ENCODE results near the gene SYT8.

SYT8 gene

DNA sequence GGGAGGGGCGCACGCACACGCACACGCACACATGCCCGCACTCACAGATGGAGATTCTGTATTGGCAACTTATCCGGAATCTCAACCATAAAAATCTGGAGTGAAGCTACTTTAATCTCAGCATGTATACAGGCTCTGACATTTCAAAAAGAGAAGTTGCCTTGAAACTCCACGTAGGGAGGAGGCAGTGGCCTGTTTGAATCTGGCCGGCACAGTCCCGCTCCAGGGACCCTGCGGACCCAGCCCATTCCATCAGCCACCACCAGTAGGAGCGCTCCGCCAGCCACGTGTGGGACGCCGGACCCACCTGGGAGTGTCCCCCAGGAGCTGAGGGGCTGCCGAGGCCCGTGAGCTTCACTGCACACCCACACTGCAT lies 1.9 kb upstream of the SYT8 start:
- DNase-seq = no peak

DNA sequence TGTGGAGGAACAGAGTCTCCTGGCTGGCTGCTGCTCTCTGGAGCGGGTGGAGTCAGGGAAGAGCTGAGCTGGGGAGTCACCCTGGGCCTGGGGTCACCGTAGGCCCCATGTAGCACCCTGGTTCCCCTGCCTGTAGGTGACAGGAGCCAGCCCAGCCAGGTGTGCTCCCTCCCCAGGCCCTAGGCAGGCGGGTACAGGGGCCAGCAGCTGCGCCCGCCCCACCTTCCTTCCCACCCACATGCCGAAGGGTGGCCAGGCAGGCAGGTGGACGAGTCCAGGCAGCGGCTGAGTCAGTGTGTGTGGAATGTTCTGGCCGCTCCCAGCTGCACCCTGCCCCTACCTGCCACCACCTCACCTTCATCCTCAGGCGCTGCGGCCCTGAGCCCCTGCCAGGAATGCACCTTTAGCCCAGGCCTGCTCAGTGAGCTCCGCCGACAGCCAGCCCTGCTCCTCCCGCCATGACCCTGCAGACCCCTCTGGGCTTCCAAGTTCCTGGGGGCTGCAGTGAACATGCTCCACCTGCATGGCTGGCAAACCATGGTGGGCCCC lies 654 bp upstream of the SYT8 start:
- peak; percentile 70 for DNase-seq

DNA sequence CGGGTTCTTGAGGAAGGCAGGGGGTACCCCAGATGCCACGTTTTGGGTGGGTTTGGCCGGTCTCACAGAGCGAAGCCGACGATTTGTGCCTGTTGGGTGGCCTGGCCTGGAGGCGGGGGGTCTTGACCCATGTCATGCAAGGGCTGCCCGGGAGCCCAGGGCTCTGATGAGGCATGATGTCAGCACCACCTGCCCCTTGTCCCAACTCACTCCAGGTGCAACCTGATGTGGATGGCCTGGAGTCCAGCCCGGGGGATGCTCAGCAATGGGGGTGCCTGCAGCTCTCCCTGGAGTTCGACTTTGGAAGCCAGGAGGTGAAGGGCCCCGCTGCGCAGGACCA lies 851 bp downstream of the SYT8 start:
- DNase-seq = no peak

DNA sequence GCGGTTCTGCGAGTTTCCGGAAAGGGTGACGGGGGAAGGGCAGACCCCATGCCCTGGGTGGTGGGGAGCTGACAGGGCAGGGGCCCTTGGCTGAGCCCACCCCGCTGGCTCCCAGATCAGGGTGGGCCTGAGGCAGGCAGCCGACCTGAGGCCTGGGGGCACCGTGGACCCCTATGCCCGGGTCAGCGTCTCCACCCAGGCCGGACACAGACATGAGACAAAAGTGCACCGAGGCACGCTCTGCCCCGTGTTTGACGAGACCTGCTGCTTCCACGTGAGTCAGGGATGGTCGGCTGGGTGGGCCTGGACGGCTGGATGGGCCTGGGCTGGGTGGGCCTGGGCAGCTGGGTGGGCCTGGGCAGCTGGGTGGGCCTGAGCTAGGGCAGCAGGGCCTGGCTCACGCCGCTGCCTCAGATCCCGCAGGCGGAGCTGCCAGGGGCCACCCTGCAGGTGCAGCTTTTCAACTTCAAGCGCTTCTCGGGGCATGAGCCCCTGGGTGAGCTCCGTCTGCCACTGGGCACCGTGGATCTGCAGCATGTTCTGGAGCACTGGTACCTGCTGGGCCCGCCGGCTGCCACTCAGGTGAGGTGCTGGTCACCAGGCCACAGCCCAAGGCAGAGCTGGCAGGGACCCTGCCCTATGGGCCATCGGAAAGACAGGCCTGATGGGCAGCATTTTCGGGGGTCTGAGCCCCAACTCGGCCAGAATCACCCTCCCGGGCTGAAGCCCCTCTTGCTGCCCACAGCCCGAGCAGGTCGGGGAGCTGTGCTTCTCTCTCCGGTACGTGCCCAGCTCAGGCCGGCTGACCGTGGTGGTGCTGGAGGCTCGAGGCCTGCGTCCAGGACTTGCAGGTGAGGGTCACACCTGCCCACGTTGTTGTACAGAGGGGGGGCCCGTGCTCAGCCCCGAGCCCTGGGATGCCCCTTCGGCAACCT lies 1.5 kb downstream of the SYT8 start:
- no peak for DNase-seq

DNA sequence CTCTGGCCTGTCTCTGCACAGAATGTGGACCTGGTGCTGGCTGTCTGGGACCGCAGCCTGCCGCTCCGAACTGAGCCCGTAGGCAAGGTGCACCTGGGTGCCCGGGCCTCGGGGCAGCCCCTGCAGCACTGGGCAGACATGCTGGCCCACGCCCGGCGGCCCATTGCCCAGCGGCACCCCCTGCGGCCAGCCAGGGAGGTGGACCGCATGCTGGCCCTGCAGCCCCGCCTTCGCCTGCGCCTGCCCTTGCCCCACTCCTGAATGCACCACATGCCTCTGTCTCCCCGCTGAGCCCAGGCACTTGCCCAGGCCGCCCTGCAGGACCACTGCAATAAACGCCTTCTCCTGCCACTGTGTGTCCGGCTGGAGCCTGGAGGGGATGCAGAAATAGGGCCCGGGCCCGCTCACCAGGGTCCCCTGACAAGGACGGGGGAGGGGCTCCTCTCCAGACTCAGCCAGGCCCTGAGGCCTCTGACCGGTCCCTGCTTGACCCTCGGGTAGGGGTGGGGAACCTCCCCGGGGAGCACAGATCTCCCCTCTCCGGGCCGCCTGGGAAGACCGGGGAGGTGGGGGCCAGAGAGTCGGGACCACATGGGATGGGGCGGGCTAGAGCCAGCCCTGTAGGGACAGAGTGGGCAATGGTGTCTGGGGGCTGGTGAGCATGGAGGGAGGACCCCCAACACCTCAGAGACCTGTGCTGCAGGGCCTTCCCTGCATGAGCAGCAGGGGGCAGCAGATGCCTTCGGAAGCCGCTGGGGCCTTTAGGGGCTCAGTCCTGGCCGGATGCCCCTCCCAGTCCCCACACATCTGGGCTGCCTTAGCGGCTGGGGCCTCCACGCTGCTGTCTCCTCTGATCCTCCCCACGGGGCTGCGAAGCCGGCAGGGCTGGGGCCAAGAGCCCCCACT lies 2.6 kb downstream of the SYT8 start:
- peak; percentile 55 for DNase-seq

DNA sequence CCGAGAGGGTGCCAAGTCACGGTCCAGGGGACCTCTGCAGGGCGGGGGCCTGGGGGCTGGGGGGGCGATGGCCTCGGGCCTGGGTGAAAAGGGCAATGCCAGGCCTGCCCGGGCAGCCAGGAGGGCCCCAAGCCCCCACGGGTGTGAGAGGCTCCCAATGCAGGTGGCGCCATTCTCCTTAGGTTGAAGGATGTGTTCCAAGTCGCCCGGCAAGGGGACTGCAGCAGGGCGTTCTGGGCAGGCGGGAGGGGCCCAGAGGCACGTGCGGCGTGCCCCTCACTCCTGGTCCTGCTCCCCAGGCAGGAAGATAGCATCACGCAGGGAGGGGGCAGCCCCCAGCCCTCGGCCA lies 3.3 kb downstream of the SYT8 start:
- DNase-seq = no peak

DNA sequence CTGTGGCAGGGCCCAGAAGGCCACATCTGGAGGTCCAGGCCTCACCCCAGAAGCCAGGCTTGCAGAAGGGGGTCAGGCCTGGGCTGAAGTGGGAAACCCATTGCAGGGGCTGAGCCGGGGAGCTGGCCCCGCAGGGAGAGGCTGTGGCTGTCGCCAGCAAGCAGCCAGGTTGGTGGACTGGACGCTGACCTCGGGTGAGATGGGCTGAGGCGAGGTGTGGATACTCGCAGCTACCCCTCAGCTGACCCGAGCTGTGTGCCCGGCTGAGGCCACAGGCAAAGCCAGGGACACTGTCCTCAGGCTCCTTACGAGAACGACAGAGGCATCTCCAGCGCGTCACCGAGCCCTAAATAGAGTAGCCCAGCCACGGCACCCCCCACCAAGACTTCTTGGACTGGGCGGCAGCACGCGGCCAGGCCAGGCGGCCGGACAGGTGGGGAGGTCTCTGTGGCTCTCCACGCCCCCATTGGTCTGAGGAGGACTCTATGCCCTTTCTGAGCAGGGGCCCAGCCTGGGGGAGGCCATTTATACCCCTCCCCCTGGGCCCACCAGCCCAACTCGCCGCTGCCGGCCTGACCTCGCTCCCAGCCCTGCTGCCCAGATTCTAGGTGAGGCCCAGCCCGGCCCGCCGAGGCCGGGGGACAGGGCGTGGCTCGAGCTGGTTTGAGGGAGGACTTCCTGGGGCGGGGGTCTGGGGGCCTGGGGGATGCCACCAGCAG lies 3.8 kb downstream of the SYT8 start, which contains the start of gene TNNI2:
TSS of gene TNNI2 (plus strand) at position 556 of the 719 bp plus-strand sequence. CDS start 716 bp downstream, outside the sequence.
- no peak for DNase-seq

DNA sequence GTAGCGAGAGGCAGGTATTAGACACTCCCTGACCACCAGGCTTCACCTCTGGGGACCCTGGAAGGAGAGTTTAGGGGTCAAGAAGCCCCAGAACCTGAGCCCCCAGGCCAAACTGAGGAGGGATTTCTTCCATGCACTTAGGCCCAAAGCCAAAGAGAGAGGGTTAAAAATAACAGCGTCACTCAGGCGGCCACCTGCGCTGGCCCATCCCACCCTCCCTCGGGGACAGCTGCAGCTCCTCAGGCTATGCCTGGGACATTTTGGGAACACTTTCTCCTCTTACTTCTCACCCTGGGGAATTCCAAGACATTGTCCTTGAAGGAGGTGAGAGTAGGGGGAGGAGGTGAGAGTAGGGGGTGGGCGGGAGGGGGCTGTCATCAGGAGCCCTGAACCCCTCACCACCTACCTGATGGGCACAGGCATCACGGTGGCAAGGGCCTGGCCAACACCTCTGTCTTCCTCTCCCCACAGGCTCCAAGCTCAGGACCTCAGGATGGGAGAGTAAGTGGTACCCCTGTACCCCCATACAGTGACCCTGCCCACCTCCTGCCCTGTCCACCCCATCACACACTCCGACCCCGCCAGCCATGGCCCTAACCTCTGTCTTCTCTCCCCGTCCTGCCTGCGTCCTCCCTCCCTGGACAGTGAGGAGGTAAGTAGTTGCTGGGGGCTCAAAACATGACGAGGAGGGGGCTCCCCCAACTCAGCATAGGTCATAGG lies 4.6 kb downstream of the SYT8 start:
- no peak for DNase-seq

DNA sequence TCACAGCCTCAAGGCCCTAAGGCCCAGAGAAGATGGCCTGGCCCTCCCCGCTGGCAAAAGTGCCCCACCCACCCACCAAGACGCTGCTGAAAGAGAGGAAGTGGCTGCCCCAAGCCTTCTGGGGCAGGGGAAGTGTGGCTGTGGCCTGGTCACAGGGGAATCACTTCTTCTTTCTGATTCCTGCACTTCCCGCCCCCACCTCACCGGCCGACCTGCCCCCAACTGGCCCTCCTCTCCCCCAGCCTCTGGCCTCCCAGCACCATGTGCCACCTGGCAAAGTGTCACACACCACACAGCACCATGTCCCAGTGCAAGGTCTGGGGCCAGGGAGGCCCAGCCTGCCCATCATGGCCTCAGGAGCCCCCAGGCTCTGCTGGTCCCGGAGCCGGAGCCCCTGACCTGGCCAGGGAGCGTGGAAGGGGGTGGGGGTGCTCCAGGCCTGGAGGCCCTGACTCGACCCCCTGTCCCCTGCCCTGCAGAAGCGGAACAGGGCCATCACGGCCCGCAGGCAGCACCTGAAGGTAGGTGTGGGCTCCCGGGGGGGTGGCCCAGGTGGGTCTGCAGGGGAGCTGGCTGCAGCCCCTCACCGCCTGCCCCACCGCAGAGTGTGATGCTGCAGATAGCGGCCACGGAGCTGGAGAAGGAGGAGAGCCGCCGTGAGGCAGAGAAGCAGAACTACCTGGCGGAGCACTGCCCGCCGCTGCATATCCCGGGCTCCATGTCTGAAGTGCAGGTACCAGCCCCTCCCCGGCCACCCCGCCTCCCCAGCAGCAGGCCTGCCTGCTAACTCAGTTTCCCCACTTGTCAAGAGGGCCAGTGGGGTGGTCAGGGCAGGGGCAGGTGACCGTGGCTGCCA lies 5.4 kb downstream of the SYT8 start:
- DNase-seq = peak; percentile 27

DNA sequence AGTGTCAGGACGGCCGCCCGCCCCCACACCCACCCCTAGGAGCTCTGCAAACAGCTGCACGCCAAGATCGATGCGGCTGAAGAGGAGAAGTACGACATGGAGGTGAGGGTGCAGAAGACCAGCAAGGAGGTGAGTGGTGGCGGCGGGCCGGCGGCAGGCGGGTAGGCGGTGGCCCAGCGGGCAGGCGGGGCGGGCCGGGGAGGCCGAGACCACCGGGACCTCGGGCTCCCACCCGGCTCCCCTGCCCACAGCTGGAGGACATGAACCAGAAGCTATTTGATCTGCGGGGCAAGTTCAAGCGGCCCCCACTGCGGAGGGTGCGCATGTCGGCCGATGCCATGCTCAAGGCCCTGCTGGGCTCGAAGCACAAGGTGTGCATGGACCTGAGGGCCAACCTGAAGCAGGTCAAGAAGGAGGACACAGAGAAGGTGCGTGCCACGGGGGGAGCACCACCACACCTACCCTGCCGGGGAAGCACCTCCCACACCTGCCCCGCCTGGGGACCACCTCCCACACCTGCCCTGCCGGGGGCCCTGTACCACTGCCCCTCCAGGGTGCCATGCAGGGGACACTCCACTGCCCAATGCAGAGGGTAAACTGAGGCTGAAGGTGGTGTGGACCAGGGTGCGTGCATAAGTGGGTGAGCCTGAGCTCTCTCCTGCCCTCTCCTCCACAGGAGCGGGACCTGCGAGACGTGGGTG lies 6.1 kb downstream of the SYT8 start:
- DNase-seq = no peak

DNA sequence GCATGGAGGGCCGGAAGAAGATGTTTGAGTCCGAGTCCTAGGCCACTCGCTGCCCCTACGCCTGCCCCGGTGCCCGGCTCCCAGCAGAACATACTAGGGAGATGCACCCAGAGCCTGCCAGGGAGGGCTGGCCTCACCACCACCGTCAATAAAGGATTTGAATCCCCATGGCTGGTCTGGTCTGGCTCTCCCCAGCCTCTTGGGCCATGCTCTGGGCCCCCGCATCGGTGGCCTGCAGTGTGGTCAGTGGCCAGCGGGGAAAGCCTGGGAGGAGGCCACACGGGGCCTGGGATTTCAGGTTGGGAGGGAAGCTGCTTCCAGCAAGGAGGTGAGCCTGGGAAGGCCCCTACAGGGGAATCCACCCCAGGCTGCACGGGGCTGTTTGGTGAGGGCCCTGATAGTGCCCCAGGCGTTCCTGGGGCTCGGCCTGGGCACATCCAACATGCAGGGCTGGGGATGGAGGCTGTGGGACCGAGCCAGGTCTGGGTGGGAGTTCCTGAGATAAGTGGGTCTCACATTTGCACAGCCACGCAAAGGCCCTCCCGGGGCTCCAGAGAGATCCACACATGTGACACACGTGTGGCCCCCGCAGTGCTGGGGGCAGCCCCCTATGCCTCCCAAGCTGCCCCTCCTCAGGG lies 6.8 kb downstream of the SYT8 start:
- DNase-seq = no peak

DNA sequence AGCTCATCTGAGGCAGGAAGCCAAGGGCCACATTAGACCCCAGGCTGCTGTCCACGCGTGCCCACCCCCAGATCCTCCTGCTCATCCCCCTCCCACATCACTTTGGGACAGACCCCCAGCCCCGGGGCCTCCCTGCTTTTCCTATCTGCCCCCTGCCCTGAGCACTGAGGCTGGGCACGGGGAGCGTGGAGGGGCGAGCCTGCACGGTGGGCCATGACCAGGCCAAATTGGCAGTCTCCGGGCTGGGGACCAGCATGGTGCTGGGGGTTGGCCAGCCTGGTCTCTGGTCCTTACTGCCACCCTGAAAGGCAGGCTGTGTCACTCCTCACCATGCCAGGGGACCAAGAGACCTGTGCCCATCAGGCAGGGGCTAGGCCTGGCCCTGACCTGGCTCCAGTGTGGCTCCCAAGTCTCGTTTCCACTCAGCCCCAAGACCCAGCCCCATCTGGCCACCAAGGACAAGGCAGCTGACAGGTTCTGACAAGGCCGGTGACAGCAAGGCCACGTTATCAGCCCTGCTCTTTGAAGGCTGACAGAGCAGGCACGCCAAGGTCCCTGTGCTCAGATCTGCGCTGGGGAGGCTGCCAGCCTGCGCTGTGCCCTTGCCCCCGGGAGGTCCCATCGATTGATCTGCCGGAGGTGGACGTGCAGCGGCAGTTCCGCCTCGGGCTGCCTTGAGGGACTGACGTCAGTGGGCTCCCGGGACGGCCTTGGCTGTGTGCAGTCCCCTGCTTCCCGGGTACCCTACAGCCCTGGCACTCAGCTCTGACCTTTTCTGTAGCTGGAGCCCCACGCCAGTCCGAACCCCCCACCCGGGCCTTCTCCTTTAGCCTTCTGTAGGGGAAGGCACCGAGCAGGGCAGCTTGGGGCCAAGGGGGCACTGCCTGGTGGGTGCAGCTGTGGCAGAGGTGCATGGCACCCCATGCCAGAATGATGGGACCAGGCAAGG lies 7.6 kb downstream of the SYT8 start:
- DNase-seq = no peak

DNA sequence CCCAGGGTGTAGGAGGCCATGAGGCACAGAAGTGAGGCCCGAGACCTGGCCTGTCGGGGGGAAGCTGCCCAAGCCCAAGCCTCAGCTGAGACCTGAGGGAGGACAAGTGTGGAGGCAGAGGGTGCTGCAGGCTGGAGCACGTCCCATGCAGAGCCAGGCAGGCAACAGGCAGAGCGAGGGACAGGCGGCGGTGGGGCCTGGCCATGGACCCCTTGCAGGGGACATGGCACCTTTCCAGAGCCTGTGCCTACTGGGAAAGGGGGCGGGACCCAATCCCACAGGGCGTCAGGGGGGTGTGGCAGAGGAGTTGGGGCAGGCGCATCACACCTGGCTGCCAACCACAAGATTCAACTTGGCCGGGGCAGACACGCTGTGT lies 8.3 kb downstream of the SYT8 start:
- no peak for DNase-seq

DNA sequence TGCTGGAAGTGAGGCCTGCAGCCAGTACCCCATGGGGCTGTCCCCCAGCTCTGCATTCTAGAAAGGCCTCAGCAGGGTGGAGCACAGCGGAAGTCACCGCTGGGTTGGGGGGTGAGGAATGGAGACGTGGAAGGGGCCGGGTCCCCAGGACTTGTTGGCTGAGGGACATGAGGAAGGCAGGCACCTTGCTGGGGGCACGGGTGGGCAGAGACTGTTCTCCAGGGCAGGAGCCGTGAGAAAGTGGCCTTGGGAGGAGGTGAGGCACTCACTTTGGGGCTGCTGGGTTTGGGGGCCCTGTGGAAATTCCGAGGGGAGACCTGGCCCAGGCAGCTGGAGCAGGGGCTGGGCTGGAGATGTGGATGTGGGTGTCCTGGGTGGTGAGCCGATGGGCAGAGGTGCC lies 9.0 kb downstream of the SYT8 start:
- DNase-seq = no peak

DNA sequence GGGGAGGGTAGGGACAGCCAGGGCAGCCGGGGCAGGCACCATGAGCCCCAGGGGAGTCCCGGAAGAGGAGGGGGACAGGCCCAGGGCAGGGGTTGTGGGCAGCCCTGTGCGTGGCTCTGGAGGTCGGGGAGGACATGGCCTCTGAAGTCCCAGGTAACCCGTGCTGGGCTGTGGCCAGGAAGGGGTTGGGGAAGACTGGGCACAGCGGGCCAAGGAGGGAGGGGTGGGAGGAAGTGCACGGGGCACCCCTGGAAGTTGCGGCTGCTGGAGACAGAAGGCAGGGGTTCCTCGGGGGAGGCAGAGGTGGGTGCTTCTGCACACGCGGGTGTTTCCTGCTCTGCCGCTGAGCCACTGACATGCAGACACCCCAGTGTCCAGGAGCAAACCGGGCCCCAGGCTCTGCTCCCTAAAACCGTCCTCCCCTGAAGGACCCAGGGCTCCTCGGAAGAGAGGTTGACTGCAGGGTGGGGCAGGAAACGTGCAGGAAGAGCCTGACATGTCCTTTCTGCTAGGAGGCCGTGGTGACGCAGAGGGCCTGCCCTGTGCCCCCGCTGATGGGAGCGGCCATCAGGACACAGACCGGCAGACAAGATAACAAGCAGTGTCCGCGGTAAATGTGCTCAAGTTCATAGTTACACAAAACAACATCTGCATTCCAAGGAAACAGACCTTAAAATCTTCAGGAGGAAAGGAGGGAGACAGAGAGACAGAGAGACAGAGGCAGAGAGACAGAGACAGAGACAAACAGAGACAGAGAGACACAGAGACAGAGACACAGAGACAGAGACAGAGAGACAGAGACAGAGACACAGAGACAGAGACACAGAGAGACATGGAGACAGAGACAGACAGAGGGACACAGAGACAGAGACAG lies 9.7 kb downstream of the SYT8 start:
- no peak for DNase-seq

DNA sequence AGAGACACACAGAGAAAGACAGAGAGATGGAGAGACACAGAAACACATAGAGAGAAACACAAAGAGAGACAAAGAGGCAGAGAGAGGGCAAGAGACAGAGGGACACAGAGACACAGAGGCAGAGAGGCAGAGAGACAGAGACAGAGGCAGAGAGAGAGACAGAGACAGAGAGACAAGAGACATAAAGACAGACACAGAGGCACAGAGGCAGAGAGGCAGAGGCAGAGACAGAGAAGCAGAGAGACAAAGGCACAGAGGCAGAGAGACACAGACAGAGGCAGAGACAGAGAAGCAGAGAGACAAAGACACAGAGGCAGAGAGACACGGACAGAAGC lies 10.3 kb downstream of the SYT8 start:
- no peak for DNase-seq

DNA sequence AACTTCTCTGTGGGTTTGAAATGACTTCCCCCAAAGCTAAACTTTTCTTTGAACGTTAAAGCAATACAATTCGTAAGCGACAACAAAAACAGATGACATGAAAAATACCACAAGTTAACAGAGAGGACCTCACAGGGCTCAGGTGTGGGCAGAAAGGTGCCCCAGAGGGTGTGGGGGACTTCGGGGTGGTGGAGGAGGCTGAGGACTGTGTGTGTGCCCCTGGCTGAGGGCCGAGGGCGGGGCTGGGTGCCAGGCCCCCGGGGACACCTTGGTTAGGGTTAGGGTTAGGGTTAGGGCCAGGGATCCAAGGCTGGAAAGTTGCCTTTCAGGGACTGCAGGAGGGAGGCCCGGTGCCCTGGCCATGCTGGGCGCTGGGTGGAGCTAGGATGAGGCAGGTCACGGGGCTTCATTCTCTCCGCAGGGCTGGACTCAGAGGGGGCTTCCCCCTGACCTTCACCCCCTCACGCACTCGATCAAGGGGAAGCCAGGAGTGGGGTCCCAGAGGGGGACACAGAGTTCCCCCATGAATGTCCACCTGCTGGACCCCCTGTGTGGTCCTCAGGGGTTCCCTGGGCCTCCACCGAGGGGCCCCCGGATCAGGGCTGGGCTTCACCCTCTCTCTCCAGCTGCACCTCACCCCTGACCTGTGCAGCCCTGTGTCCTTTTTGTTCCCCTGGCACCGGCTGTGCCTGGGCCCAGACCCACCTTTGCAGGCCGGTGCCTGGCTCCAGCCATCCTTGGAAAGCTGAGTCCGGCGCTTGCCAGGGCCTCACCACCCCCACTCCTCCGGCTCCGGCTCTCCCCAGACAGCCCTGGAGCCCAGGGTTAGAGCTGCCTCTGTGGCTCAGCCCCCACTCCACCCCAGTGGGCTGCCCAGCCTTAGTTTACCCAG lies 11.0 kb downstream of the SYT8 start:
- DNase-seq = no peak
